IPS-20b (cell line): ENCODE results near the gene S100A9.

Experiments
- H3K27ac ChIP-seq: one replicate; pipeline ENCODE4 v1.5.1; 2013; ENCODE audit warnings: low read length
- H3K27me3 ChIP-seq: 2 replicates; pipeline ENCODE4 v1.6.1; 2013; ENCODE audit warnings: mild to moderate bottlenecking, low read length, inconsistent platforms; ENCODE audit not compliant: insufficient read depth
- H3K36me3 ChIP-seq: 2 replicates; pipeline ENCODE4 v1.6.1; 2013; ENCODE audit warnings: low read depth, mild to moderate bottlenecking, inconsistent platforms, low read length, moderate library complexity; ENCODE audit not compliant: insufficient read depth
- H3K4me1 ChIP-seq: 2 replicates; pipeline ENCODE4 v1.6.1; 2013; ENCODE audit warnings: mild to moderate bottlenecking, control low read depth, inconsistent platforms, low read length, moderate library complexity; ENCODE audit not compliant: insufficient read depth
- H3K4me3 ChIP-seq: 2 replicates; pipeline ENCODE4 v1.5.1; 2013; ENCODE audit warnings: mild to moderate bottlenecking, low read length, inconsistent platforms
- H3K9ac ChIP-seq: 2 replicates; pipeline ENCODE4 v1.6.1; 2013; ENCODE audit warnings: low read depth, mild to moderate bottlenecking, inconsistent platforms, low read length, moderate library complexity
- H3K9me3 ChIP-seq: 2 replicates; pipeline ENCODE4 v1.6.1; 2013; ENCODE audit warnings: mild to moderate bottlenecking, low read depth, low read length, inconsistent platforms; ENCODE audit not compliant: insufficient read depth

S100A9 gene

GRCh38 chr1:153395136-153395685, 37.6 kb downstream of the S100A9 start:
- no peaks in the 10 kb centered on the region for H3K4me1 ChIP-seq
- H3K27ac ChIP-seq, result no peak overlapping the region
- H3K27me3 ChIP-seq, result no peaks in the 10 kb centered on the region
- no peaks in the 10 kb centered on the region for H3K9me3 ChIP-seq
- no peak overlapping the region for H3K4me3 ChIP-seq
- no peaks in the 10 kb centered on the region for H3K36me3 ChIP-seq
- H3K9ac ChIP-seq, result no peak overlapping the region

GRCh38 chr1:153395776-153396175, 38.1 kb downstream of the S100A9 start:
- H3K9me3 ChIP-seq, result no peaks in the 10 kb centered on the region
- no peak overlapping the region for H3K9ac ChIP-seq
- no peaks in the 10 kb centered on the region for H3K27me3 ChIP-seq
- no peaks in the 10 kb centered on the region for H3K4me1 ChIP-seq
- no peak overlapping the region for H3K4me3 ChIP-seq
- H3K36me3 ChIP-seq, result no peaks in the 10 kb centered on the region
- H3K27ac ChIP-seq, result no peak overlapping the region

- Histone ChIP-seq H3K27me3 (no peaks in the 10 kb centered on the region), H3K9me3 (no peaks in the 10 kb centered on the region), H3K4me1 (no peaks in the 10 kb centered on the region), H3K27ac (no peak overlapping the region), H3K9ac (no peak overlapping the region), H3K4me3 (no peak overlapping the region), H3K36me3 (no peaks in the 10 kb centered on the region)
These were observed 38.8 kb downstream of the S100A9 start for GRCh38 chr1:153396461-153396860.

GRCh38 chr1:153397051-153397923, 39.6 kb downstream of the S100A9 start:
- Histone ChIP-seq H3K27me3 (peaks cover 3% of the 10 kb centered on the region; the same call in 1 of the 2 replicates), H3K9me3 (no peaks in the 10 kb centered on the region), H3K9ac (no peak overlapping the region), H3K4me3 (no peak overlapping the region), H3K27ac (no peak overlapping the region), H3K36me3 (no peaks in the 10 kb centered on the region), H3K4me1 (no peaks in the 10 kb centered on the region)

- Histone ChIP-seq H3K4me3 (no peak overlapping the region), H3K27me3 (peaks cover 7% of the 10 kb centered on the region; the same call in 1 of the 2 replicates), H3K9me3 (no peaks in the 10 kb centered on the region), H3K36me3 (no peaks in the 10 kb centered on the region), H3K9ac (no peak overlapping the region), H3K4me1 (no peaks in the 10 kb centered on the region), H3K27ac (no peak overlapping the region)
These were observed 40.4 kb downstream of the S100A9 start for GRCh38 chr1:153397924-153398651.

GRCh38 chr1:153399401-153400055, 41.9 kb downstream of the S100A9 start:
- Histone ChIP-seq H3K27ac (no peak overlapping the region), H3K9ac (no peak overlapping the region), H3K27me3 (peaks cover 20% of the 10 kb centered on the region), H3K4me1 (no peaks in the 10 kb centered on the region), H3K9me3 (no peaks in the 10 kb centered on the region; the same call in 1 of the 2 replicates), H3K36me3 (no peaks in the 10 kb centered on the region), H3K4me3 (no peak overlapping the region)

GRCh38 chr1:153400244-153400643, 42.6 kb downstream of the S100A9 start:
- H3K9me3 ChIP-seq, result no peaks in the 10 kb centered on the region; the same call in 1 of the 2 replicates

GRCh38 chr1:153401461-153401860, 43.8 kb downstream of the S100A9 start:
- Histone ChIP-seq H3K36me3 (no peaks in the 10 kb centered on the region), H3K4me1 (no peaks in the 10 kb centered on the region), H3K4me3 (no peak overlapping the region), H3K9me3 (no peaks in the 10 kb centered on the region; the same call in 1 of the 2 replicates), H3K27ac (no peak overlapping the region), H3K9ac (no peak overlapping the region), H3K27me3 (peaks cover 25% of the 10 kb centered on the region)

More at GRCh38 chr1:153400244-153400643, 42.6 kb downstream of the S100A9 start:
- Histone ChIP-seq H3K27me3 (peaks cover 25% of the 10 kb centered on the region), H3K4me3 (no peak overlapping the region), H3K9ac (no peak overlapping the region), H3K4me1 (no peaks in the 10 kb centered on the region), H3K27ac (no peak overlapping the region), H3K36me3 (no peaks in the 10 kb centered on the region)

- Histone ChIP-seq H3K9ac (no peak overlapping the region), H3K27me3 (peaks cover 25% of the 10 kb centered on the region), H3K27ac (no peak overlapping the region), H3K4me1 (no peaks in the 10 kb centered on the region), H3K4me3 (no peak overlapping the region), H3K9me3 (no peaks in the 10 kb centered on the region; the same call in 1 of the 2 replicates), H3K36me3 (no peaks in the 10 kb centered on the region)
These were observed 44.6 kb downstream of the S100A9 start for GRCh38 chr1:153402226-153402625.

GRCh38 chr1:153403421-153404085, 45.9 kb downstream of the S100A9 start:
- H3K36me3 ChIP-seq, result no peaks in the 10 kb centered on the region

More at GRCh38 chr1:153403421-153404085, 45.9 kb downstream of the S100A9 start:
- Histone ChIP-seq H3K27ac (no peak overlapping the region), H3K4me1 (no peaks in the 10 kb centered on the region), H3K27me3 (peaks cover 25% of the 10 kb centered on the region), H3K4me3 (no peak overlapping the region), H3K9me3 (no peaks in the 10 kb centered on the region; the same call in 1 of the 2 replicates), H3K9ac (no peak overlapping the region)
